Parathyroid adenoma (tissue), 2 donors: ENCODE measurements around the gene APBB2.

Experiments
- H2AFZ ChIP-seq: fragments of 300-600 bp; sonication (generic); one replicate; pipeline ENCODE4 v1.7.0; 2017; ENCODE audit warnings: antibody characterized with exemption, mild to moderate bottlenecking
- H3K27ac ChIP-seq: fragments of 300-600 bp; sonication (generic); one replicate; pipeline ENCODE4 v1.7.0; 2017
- H3K27me3 ChIP-seq: fragments of 300-600 bp; sonication (generic); one replicate; pipeline ENCODE4 v1.7.0; 2017; ENCODE audit warnings: low read length; ENCODE audit not compliant: control insufficient read depth, insufficient read depth
- H3K36me3 ChIP-seq: fragments of 300-600 bp; sonication (generic); one replicate; pipeline ENCODE4 v1.7.0; 2017; ENCODE audit warnings: low read length; ENCODE audit not compliant: control insufficient read depth, insufficient read depth
- H3K4me1 ChIP-seq: fragments of 300-600 bp; sonication (generic); one replicate; pipeline ENCODE4 v1.7.0; 2017; ENCODE audit warnings: control low read depth
- H3K4me2 ChIP-seq: fragments of 300-600 bp; sonication (generic); one replicate; pipeline ENCODE4 v1.7.0; 2017; ENCODE audit warnings: low read length
- H3K4me3 ChIP-seq: fragments of 300-600 bp; sonication (generic); one replicate; pipeline ENCODE4 v1.7.0; 2017; ENCODE audit warnings: low read depth, low read length
- H3K79me2 ChIP-seq: fragments of 300-600 bp; sonication (generic); one replicate; pipeline ENCODE4 v1.7.0; 2017; ENCODE audit warnings: control low read depth
- H3K9ac ChIP-seq: fragments of 300-600 bp; sonication (generic); one replicate; pipeline ENCODE4 v1.7.0; 2017; ENCODE audit warnings: mild to moderate bottlenecking
- H3K9me3 ChIP-seq: fragments of 300-600 bp; sonication (generic); one replicate; pipeline ENCODE4 v1.7.0; 2017; ENCODE audit warnings: low read length; ENCODE audit not compliant: control insufficient read depth
- CTCF ChIP-seq: fragments of 300-600 bp; sonication (generic); IDR thresholded peaks from one replicate; pipeline ENCODE4 v1.7.0; 2017; ENCODE audit warnings: antibody characterized with exemption, mild to moderate bottlenecking
- donor health status: primary hyperparathyroidism.

Gene APBB2

GRCh38 chr4:40897557-40898203 lies 316.7 kb downstream of the APBB2 start:
- Histone ChIP-seq H3K27ac (no peak overlapping the region), H3K4me2 (peak overlapping the region; percentile 31), H3K79me2 (no peaks in the 10 kb centered on the region), H3K27me3 (no peaks in the 10 kb centered on the region), H3K9me3 (no peaks in the 10 kb centered on the region), H3K4me1 (no peaks in the 10 kb centered on the region), H3K4me3 (no peak overlapping the region), H3K9ac (no peak overlapping the region), H3K36me3 (no peaks in the 10 kb centered on the region), H2AFZ (peak overlapping the region; percentile 20)
- TF ChIP-seq CTCF = peak; percentile 70

- H3K4me2 ChIP-seq = no peak overlapping the region
- H3K27me3 ChIP-seq = no peaks in the 10 kb centered on the region
- H3K79me2 ChIP-seq = no peaks in the 10 kb centered on the region
- no peak overlapping the region for H2AFZ ChIP-seq
- no peaks in the 10 kb centered on the region for H3K9me3 ChIP-seq
- H3K36me3 ChIP-seq = no peaks in the 10 kb centered on the region
- no peak for TF ChIP-seq CTCF
- H3K4me1 ChIP-seq = no peaks in the 10 kb centered on the region
- H3K27ac ChIP-seq = no peak overlapping the region
- H3K4me3 ChIP-seq = no peak overlapping the region
- H3K9ac ChIP-seq = no peak overlapping the region
Measured at GRCh38 chr4:40890764-40891163, 323.6 kb downstream of the APBB2 start.

GRCh38 chr4:40890199-40890598 lies 324.1 kb downstream of the APBB2 start:
- Histone ChIP-seq H3K36me3 (no peaks in the 10 kb centered on the region), H3K9ac (no peak overlapping the region)

GRCh38 chr4:40888933-40889332 lies 325.4 kb downstream of the APBB2 start:
- Histone ChIP-seq H3K4me1 (no peaks in the 10 kb centered on the region), H3K27ac (no peak overlapping the region), H2AFZ (no peak overlapping the region), H3K4me2 (no peak overlapping the region), H3K79me2 (no peaks in the 10 kb centered on the region), H3K9ac (no peak overlapping the region), H3K4me3 (no peak overlapping the region), H3K27me3 (no peaks in the 10 kb centered on the region), H3K9me3 (no peaks in the 10 kb centered on the region), H3K36me3 (no peaks in the 10 kb centered on the region)
- TF ChIP-seq CTCF = no peak

More at GRCh38 chr4:40890199-40890598, 324.1 kb downstream of the APBB2 start:
- H3K27ac ChIP-seq = no peak overlapping the region
- H3K4me2 ChIP-seq = no peak overlapping the region
- no peak for TF ChIP-seq CTCF
- no peaks in the 10 kb centered on the region for H3K27me3 ChIP-seq
- no peaks in the 10 kb centered on the region for H3K4me1 ChIP-seq
- H3K79me2 ChIP-seq = no peaks in the 10 kb centered on the region
- no peak overlapping the region for H3K4me3 ChIP-seq
- H2AFZ ChIP-seq = no peak overlapping the region
- no peaks in the 10 kb centered on the region for H3K9me3 ChIP-seq

GRCh38 chr4:40887764-40888131 lies 326.6 kb downstream of the APBB2 start:
- Histone ChIP-seq H3K79me2 (no peaks in the 10 kb centered on the region), H3K9ac (no peak overlapping the region), H3K27me3 (no peaks in the 10 kb centered on the region), H3K4me2 (no peak overlapping the region), H3K9me3 (no peaks in the 10 kb centered on the region), H3K36me3 (no peaks in the 10 kb centered on the region), H3K4me1 (no peaks in the 10 kb centered on the region), H3K4me3 (no peak overlapping the region), H2AFZ (no peak overlapping the region), H3K27ac (no peak overlapping the region)
- no peak for TF ChIP-seq CTCF
